IPS DF 4.7 (cell line): ENCODE results near the gene TNS4.
"Not testable (repeated sequence)": the region's sequence is repeated elsewhere in the genome, so short reads cannot be mapped to it uniquely, and the experiment has no call there.

Experiments
- DNase-seq: peaks from one replicate; pipeline ENCODE4 v3.0.0-alpha.2; 2013; ENCODE audit warnings: low spot score; ENCODE audit errors: extremely low read depth

Gene TNS4, protein sequence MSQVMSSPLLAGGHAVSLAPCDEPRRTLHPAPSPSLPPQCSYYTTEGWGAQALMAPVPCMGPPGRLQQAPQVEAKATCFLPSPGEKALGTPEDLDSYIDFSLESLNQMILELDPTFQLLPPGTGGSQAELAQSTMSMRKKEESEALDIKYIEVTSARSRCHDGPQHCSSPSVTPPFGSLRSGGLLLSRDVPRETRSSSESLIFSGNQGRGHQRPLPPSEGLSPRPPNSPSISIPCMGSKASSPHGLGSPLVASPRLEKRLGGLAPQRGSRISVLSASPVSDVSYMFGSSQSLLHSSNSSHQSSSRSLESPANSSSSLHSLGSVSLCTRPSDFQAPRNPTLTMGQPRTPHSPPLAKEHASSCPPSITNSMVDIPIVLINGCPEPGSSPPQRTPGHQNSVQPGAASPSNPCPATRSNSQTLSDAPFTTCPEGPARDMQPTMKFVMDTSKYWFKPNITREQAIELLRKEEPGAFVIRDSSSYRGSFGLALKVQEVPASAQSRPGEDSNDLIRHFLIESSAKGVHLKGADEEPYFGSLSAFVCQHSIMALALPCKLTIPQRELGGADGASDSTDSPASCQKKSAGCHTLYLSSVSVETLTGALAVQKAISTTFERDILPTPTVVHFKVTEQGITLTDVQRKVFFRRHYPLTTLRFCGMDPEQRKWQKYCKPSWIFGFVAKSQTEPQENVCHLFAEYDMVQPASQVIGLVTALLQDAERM

DNA sequence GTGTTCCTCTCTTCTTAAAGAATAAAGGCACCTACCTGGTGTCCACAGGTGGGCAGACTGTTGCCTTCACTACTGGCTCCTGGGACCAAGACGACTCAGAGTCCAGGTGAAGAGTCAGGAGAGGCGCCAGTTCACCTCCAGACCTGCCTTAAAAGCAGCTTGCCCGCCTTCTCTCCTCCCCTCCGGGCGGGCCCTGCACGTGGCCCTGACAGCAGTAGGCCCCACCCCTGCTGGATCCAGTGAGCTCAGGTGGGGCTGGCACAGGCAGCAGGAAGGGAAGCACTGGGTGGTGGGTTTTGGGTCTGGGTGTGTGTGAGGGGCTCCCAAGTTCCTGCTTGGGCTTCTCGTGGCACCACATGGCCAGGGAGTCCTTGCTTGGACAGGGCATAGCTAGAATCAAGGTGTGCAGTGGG lies at the start of gene TNS4:
TNS4 (minus strand) TSS at position 125 of the 413 bp plus-strand sequence. CDS start 5,198 bp downstream, outside the sequence.
- DNase-seq: no peak

DNA sequence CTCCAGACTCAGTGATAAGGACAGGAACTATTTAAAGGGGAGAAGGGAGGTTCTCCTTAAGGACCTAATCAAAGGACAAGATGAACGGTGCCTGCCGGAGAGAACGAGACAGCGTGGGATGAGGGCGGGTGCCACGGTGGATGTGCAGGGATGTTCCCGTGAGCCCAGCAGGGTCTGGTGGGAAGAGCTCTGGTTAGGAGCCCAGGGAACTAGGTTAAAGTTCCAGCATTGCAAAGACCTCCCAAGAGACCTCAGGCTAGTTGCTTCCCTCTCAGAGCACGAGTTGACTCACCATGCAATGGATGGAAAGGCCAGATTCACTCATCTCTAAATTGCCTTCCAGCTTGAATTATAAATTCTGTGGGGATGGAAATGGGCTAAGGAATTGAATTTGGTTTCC lies 49.2 kb upstream of the TNS4 start:
- DNase-seq: no peak

DNA sequence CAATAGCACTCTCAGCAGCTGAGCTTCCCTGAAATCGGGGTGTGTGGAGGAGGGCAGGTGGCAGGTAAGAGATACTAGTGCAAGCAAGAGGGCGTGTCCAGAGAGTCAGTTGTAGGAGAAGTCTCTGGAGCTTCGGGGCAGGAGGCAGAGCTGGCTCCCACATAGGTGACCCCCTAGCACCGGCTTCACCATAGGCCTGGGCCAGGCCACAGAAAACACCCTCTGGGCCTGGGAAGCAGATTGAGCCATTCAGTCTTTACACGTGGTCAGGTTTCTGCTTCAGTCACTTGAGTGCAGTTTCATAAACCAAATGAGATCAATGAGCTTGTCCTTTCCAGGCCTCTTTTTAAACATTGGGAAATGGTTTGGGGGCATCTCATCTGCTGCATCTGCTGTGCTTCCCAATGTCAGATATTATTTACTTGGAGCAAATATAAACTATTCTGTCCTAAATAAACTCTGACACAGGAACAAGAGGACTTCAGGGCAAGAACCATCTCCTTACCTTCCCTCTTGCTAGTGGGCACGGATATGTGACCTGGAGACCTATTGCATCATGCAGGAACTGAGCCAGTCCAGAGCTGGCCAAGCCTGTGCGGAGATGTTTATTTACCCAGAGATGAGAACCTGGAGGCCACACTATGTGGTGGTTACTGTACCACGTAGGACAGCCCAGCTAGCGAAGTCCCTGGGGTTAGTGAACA lies 47.7 kb upstream of the TNS4 start:
- no peak for DNase-seq

DNA sequence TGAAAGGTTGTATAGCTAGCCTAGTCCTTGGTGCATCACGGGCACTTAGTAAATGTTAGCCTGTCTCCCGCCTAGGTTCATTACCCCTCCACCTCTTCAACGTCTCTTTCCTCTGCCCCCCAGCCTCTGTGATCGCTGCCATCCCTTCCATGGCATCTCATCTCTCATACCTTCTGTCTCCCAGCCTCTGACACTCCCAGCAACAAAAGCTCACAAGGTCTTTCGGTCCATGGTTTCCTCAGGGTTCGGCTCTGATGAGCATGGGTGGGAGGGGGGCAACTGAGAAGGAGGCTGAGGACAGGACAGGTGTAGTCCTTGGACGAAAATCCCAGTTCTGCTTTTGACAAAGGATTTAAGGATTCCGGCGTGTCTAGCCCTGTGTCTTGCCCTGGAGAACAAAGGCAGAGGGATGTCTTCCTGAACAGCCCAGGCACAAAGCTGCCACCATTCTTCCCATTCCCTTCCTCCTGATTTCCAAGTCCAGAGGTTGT lies 47.1 kb upstream of the TNS4 start:
- DNase-seq: no peak

DNA sequence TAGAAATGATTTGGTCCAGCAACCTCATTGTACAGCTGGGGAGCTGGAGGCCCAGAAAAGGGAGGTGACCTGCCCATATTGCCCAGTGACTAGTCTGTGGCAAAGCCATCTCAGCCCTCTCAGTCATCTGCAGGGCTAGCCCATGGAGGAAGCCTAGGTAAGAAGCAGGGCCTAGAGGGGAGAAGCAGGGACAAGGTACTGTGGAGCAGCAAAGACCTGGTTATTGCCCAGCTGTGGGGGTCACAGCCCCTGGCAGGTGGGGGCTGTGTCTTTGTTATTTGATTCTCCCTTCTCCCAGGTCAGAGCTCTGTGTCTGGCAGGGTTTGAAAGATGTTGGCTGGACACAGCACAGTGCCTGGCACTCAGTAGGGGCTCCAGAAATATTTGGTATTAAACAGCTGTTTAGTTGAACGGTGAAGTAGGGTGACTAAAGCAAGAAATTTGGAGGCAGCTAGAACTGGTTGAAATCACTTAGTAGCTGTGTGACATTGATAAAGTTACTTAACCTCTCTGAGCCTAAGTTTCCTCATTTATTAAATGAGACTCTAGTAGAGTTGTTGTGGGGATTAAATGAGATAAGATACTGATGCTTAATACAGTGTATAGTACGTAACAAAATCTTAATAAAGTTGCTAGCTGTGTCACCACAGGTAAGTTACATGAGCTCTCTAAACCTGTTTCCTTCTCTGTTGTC lies 46.5 kb upstream of the TNS4 start:
- no peak for DNase-seq

DNA sequence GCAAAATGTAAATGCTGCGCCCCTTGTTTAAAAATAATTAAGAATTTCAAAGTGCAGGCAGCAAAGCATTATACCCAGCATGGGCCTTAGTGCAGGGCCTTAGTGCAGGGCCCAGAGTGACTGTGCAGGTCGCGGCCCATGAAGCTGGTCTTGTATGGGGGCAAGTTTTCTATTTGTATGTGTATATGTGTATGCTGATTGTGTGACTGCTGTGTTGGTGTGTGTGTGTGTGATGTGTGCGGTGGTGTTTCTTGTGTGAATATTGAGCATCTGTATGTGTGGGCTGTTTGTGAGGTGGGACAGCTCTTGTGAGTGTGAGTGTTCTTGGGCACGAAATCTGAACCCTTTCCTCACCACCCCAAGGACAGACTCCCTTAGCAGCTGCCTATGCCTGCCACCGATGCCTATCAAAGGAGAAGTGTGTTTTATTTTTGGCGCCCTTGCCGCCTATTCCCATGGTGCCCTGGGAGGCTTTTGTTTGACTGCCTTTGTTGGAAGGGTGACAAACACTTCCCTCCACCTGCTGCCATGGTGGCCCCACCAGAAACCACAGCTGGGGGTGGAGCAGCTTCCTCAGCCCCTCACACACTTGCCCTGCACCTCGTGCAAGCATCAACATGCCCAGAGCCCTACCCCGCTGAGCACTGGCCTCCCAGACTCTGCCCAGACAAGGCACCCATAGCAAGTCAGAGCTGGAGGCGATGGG lies 45.8 kb upstream of the TNS4 start:
- no peak for DNase-seq

DNA sequence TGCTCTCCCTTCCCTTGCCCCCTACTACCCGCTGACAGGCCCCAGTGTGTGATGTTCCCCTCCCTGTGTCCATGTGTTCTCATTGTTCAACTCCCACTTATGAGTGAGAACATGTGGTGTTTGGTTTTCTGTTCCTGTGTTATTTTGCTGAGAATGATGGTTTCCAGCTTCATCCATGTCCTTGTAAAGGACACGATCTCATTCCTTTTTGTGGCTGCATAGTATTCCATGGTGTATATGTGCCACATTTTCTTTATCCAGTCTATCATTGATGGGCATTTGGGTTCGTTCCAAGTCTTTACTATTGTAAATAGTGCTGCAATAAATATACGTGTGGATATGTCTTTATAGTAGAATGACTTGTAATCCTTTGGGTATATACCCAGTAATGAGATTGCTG lies 45.1 kb upstream of the TNS4 start:
- DNase-seq: not testable (repeated sequence)

DNA sequence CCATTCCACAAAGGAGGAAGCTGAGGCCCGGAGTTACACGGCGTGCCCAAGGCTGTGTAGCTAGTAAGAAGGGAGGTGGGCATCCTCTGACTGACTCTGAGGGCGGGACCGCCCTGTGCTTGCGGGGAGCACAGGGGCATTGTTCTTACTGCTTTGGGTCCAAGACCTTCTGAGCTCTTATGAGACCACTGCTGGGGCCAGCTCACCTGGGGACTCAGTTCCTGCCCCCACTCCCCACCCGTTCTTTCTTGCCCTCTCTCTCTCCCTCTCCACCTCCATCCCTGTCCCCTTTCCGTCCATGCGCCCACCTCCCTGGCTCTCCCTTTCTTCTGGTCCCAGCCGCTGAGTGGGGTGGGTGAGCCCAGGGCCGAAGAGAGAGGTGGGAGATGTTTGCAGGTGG lies 44.2 kb upstream of the TNS4 start:
- no peak for DNase-seq

DNA sequence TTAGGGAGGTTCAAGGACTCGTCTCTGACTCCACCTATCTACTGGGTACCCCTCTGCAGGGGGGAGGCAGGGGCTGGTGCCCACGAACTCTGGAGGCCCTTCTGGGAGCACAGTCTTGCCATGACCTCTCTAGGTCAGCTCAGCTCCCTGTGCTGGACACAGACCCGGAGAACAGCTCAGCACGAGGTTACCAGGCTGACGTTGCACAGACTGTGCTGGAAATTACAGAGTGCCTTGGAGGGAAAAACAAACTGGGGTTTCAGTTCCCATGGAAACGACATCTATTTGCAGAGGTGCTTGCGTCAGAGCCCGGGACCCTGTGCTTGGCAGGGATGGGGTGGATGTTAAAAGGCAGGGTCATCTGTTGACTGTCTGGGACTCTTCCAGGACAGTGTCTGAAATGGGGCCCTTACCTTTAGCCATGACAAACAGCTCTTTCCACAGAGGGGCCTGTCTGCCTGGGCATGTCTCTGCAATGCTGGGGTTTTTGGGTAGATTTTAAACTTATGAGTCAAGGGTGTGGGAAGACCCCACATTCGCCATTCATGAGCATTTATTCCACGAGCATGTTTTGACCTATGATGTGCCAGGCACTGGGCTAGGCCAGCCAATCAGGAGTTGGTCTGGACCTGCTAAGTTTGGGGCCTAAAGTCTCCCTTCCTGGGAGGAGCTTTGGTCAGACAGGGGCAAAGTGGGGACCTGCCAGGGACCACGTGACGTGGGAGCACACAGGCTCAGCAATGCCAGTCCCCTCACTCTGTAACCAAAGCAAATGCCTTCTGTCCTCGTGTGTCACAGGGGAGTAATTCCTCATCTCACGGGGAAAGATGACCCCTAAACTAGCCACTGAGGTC lies 41.4 kb upstream of the TNS4 start:
- DNase-seq: no peak

DNA sequence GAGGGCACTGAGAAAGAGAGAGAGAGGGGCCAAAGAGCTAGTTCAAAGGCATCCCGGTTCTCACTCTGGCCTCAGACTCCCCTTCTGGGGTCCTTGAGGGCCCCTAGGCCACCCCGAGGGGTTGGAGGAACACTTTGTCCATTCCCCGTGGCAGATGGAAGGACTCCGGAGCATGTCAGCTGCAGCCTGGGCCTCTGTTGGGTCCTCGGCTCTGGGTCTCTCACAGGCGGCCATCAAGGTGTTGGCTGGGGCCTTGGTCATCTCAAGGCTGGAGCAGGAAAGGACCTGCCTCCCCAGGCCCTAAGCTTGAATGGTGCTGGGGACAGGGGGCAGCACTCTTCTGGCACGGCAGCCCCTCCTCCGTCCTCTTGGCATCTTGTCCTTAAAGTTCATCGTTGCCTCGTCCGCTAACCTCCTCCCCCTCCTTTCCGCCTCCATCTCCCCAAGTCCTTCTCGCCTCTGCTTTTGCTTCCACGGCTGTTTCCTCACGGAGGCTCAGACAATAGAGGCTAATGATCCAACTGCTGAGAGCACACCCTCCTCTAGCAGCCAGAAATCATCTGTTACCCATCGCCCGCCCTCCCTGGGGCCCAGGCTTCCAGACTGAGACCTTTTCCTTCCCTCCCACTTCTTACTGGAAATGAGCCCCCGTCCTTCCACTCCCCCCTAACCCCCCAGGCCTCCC lies 40.6 kb upstream of the TNS4 start:
- DNase-seq: no peak

DNA sequence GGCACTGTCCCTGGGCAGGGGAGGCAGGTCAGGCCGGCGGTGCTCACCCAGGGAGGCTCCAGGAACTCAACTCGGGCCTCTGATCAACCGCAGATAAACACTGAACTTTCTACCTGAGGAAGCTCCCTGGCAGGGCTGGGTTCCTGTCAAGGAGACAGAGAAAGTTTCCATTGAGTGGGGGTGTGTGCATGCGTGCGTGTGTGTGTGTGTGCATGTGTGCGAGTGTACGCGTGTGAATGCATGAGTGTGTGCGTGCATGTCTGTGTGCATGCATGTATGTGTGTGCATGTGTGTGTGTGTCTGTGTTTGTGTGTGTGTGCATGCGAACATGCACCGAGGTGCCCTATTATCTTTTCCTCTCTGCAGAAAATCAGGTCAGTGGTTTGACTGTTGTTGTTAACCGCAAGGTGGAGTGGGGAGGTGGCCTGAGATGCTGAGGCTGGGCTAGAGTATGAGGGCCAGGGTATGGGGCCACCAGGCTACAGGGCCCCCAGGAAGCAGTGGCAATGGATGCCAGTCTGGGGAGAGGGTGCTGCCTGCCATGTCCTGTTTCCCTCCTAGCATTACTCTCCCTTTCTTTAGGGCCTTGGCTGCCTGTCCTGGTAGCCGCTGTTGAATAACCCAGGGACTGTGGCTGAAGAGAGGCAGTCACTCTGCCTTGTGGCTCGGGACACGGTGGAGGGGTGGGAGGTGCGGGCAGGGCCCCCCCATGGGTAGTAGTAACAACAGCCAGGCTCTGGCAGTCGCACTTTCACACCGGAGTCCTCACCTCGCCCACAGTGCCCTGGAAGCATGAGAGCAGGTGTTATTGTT lies 39.8 kb upstream of the TNS4 start:
- DNase-seq: no peak

DNA sequence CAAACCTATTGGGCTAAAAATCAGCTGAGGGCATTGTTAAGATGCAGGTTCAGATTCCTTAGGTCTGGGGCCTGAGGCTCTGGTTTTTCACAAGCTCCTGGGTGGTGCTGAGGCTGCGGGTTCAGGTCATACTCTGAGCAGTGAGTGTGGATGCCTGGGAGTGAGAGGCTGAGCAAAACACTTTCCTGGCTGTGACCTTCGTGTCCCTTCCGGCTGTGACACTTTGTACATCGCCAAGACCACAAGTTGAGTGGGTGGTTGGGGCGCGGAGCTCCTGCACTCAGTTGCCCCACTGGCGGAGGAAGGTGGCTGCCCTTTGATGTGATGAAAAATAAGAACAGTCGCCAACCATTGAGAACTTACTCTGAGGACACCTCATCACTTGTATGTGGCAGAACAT lies 39.0 kb upstream of the TNS4 start:
- DNase-seq: no peak

DNA sequence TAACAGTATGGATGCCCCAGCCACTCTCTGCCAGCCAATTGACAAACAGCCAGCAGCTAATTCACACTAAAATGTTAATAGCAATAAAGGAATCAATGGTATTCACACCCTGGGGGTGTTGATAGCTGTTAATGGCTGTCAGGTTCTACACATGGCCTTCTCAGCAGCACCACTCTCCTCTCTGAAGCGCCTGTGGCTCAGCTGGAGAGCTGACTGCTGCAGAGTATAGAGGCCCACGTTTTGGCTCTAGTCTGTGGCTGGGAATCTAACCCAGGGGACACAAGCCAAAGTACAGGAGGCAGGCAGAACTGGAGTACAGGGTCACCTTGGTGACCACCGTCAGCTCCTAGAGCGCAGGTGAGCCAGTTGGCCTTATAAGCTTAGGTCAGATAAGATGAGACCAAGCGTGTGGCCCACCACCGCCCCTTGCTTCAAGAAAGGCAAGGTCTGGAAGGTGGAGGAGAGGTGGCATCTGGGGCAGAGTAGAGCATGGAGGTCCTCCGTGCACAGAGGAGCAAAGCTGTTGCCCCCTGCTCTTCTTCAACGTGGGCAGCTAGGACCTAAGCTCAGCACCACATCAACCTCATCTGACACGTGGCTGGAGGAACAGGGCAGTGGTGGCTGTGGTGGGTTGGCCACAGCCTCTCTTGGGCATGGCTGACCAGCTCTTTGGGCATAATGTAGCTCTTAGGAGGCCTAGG lies 38.4 kb upstream of the TNS4 start:
- no peak for DNase-seq

DNA sequence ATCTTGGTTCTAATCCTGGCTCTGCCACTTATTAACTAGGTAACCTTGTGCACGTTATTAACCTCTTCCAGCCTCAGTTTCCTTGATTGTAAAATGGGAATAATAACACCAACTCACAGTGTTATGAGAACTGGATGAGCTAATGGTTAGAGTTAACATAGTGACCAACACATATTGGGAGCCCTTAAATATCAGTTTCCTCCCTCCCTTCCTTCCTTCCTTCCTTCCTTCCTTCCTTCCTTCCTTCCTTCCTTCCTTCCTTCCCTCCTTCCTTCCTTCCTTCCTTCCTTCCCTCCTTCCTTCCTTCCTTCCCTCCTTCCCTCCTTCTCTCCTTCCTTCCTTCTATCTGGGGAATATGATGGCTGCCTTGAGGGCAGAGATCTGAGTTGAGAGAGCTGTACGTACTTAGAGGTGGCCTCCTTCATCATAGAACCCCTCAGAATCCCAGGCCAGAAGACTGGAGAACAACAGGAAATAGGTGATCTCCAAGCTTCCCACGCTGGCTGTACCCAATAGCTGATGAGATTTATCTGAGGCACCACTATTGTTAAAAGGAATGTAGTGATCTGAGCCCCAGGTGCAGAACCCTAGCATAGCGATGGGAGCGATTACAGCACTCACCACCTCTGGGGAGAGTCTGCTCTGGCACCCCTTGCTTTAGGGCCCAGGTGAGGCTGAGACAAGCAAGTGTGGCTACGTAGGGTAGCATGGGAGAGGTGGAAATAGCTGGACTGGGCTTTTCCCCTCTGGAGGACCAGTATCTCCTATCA lies 37.7 kb upstream of the TNS4 start:
- DNase-seq: no peak

DNA sequence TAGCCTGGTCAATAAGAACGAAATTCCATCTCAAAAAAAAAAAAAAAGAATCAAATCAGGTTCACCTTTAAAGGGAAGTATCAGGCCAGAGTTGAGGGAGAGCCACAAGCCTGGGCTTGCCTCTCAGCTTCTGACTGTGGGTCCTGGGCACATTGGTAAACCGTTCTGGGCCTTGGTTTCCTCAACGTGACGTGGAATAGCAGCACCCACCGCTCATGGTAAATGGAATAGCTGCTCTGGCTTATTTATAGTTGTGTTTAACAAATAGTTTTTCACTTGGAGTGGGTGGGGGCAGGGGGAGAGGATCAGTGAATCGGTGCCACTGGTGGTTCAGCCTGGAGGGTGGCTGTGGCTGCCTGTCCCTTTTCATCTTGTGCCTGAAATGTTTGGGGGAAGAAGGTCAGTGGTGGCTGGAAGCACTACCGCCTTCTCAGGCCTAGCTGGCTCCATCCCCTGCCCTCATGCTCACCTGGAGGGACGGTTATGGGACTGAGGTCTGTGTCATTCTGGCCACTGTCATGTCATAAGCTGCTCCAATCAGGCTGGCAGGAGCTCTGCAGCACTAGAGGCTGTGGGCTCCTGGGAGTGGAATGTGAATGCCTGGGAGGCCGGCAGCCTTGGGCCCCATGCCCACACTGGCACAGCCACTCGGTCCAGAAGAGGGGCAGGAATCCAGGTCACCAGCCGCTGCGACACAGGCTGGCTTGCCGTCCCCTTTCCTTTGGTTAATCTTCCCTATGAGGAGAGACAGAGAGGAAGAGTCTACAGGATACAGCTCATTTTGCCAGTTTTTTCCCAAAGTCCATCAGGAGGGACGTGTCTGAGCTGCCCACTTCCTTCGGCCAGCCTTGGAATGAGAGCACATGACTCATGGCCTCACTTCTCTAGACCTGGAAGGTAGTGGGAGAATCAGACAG lies 36.9 kb upstream of the TNS4 start:
- no peak for DNase-seq
